Gastrocnemius medialis (tissue), 4 donors: ENCODE data around the gene PRICKLE2.

Source experiments
- CTCF ChIP-seq, 5 experiments: fragments of 450-650 bp in 3 of 5; fragments of 200-600 bp in 2 of 5; sonication (generic) in 2 of 5; IDR thresholded peaks in 4 of 5; conservative IDR thresholded peaks in 1 of 5; 1 replicate in 4 of 5; 2 replicates in 1 of 5; pipeline ENCODE4 v1.5.1; 2016 to 2019; ENCODE audit warnings: antibody characterized with exemption in 5 of 5, mild to moderate bottlenecking in 3 of 5, moderate library complexity in 3 of 5
- POLR2A ChIP-seq, 2 donors: fragments of 450-650 bp; IDR thresholded peaks; one replicate each; pipeline ENCODE4 v1.6.1; 2017; ENCODE audit warnings: antibody characterized with exemption in 2 of 2, mild to moderate bottlenecking in 2 of 2, moderate library complexity in 2 of 2

- no peak for TF ChIP-seq CTCF (IDR thresholded peaks at IDR 0.05 in 4 of 5, conservative IDR thresholded peaks at IDR 0.05 in 1 of 5)
- TF ChIP-seq POLR2A (IDR thresholded peaks at IDR 0.05) = no peak
Measured at GRCh38 chr3:64095802-64096201, 129.5 kb downstream of the PRICKLE2 start.
